ENCODE results near the gene SMIM44. TPM values are rescaled to one million over a fixed set of nuclear protein-coding genes. Genes with fewer than 3 reads are reported as not detected.

The SMIM44 gene
- total and polyA plus RNA-seq, 2 donors (not counting 1 experiment from before 2014, with no cell fraction given) = not detected

DNA sequence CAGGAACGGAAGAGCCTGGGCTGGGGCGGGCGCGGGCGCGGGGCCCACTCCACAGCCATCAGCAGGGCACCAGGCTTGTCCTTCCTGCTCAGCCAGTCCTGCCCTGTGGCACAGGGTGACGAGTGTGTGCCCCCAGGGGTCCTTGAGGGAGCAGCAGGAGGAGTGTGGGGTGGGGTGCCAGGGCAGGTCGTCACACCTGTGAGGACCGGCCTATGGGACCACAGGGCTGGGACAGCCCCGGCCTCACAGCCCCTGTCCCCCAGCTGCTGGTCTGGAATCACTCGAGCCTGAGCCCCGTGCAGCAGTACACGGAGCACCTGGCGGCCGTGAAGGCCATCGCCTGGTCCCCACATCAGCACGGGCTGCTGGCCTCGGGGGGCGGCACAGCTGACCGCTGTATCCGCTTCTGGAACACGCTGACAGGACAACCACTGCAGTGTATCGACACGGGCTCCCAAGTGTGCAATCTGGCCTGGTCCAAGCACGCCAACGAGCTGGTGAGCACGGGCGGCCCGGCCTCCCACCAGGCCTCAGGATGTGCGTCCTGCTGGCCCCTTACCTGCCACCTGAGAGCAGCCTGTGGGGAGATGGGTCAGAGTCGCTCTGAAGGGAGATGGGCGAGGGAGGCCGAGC is 49.0 kb upstream of the SMIM44 start:
- no peak overlapping the region for H2AFZ ChIP-seq (ENCODE audit: insufficient read depth, low read depth, low read length, poor library complexity, severe bottlenecking)
- H3K4me3 ChIP-seq (ENCODE audit: control extremely low read depth in 1 of 5, extremely low read depth in 1 of 5, insufficient read depth in 1 of 5, low read depth in 2 of 5, low read length in 4 of 5) = no peak overlapping the region
- H3K9me3 ChIP-seq (ENCODE audit: control extremely low read depth in 1 of 3, control insufficient read depth in 2 of 3, insufficient read depth in 1 of 3, low read length in 2 of 3) = no peaks in the 10 kb centered on the region
- TF ChIP-seq, protein P1, sequence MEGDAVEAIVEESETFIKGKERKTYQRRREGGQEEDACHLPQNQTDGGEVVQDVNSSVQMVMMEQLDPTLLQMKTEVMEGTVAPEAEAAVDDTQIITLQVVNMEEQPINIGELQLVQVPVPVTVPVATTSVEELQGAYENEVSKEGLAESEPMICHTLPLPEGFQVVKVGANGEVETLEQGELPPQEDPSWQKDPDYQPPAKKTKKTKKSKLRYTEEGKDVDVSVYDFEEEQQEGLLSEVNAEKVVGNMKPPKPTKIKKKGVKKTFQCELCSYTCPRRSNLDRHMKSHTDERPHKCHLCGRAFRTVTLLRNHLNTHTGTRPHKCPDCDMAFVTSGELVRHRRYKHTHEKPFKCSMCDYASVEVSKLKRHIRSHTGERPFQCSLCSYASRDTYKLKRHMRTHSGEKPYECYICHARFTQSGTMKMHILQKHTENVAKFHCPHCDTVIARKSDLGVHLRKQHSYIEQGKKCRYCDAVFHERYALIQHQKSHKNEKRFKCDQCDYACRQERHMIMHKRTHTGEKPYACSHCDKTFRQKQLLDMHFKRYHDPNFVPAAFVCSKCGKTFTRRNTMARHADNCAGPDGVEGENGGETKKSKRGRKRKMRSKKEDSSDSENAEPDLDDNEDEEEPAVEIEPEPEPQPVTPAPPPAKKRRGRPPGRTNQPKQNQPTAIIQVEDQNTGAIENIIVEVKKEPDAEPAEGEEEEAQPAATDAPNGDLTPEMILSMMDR (IDR thresholded peaks at IDR 0.05) = no peak
- no peak for TF ChIP-seq EZH2 (IDR thresholded peaks at IDR 0.05; ENCODE audit: borderline replicate concordance, insufficient read depth, low read depth, low read length, poor library complexity, severe bottlenecking)
- H4K20me1 ChIP-seq (ENCODE audit: control insufficient read depth, insufficient read depth, low read length, poor library complexity, severe bottlenecking) = peaks cover 30% of the 10 kb centered on the region
- intact Hi-C loops (cut with micrococcal nuclease) = no loop called here
- no peaks in the 10 kb centered on the region for H3K27me3 ChIP-seq (replicated peaks in 1 of 4; ENCODE audit: control extremely low read depth in 1 of 4, control insufficient read depth in 3 of 4, insufficient read depth in 4 of 4, low read length in 3 of 4)
- H3K4me1 ChIP-seq (ENCODE audit: control insufficient read depth in 2 of 2, insufficient read depth in 2 of 2, low read length in 2 of 2) = no peaks in the 10 kb centered on the region
- no peak for ATAC-seq (ENCODE audit: low read depth)
- H3K36me3 ChIP-seq (replicated peaks in 1 of 2; ENCODE audit: control extremely low read depth in 1 of 2, control insufficient read depth in 1 of 2, extremely low read depth in 1 of 2, insufficient read depth in 2 of 2, low read length in 1 of 2) = peaks cover 0 to 54% of the 10 kb centered on the region in 2 experiments
- no peak overlapping the region for H3K9ac ChIP-seq (ENCODE audit: low read length)
- H3K27ac ChIP-seq (ENCODE audit: low read length in 2 of 2) = no peak overlapping the region
- ChIA-PET CTCF (no interaction called here), POLR2A (no interaction called here)
- H3K4me2 ChIP-seq (replicated peaks; ENCODE audit: low read depth, low read length, poor library complexity, severe bottlenecking) = no peak overlapping the region
- H3K4me1 Mint-ChIP-seq = no peaks in the 10 kb centered on the region
- H3K9me3 Mint-ChIP-seq (ENCODE audit: insufficient read depth) = no peaks in the 10 kb centered on the region
- DNase-seq = no peak
- H3K4me3 Mint-ChIP-seq = no peak overlapping the region
- H3K27me3 Mint-ChIP-seq = no peaks in the 10 kb centered on the region
- WGBS (ENCODE audit: insufficient coverage) = 98% methylated on average over 33 of the region's 33 CpGs
- peaks cover 12% of the 10 kb centered on the region for H3K79me2 ChIP-seq (ENCODE audit: control insufficient read depth, insufficient read depth, low read length)
- H3K27ac Mint-ChIP-seq = no peak overlapping the region

DNA sequence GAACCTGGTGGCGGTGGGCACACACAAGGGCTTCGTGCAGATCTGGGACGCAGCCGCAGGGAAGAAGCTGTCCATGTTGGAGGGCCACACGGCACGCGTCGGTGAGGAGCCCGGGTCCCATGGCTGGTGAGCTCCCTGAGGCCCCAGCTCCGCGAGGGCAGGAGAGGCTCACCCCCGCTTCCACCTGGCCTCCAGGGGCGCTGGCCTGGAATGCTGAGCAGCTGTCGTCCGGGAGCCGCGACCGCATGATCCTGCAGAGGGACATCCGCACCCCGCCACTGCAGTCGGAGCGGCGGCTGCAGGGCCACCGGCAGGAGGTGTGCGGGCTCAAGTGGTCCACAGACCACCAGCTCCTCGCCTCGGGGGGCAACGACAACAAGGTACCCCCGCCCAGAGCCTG is 48.5 kb upstream of the SMIM44 start:
- ChIA-PET CTCF (no interaction called here), POLR2A (no interaction called here)
- no peak for DNase-seq
- Mint-ChIP-seq H3K4me3 (no peak overlapping the region), H3K9me3 (ENCODE audit: insufficient read depth) (no peaks in the 10 kb centered on the region), H3K4me1 (no peaks in the 10 kb centered on the region), H3K27me3 (no peaks in the 10 kb centered on the region), H3K27ac (no peak overlapping the region)
- no peak for TF ChIP-seq EZH2 (IDR thresholded peaks at IDR 0.05; ENCODE audit: borderline replicate concordance, insufficient read depth, low read depth, low read length, poor library complexity, severe bottlenecking)
- TF ChIP-seq, protein P1 (IDR thresholded peaks at IDR 0.05) = no peak
- H2AFZ ChIP-seq (ENCODE audit: insufficient read depth, low read depth, low read length, poor library complexity, severe bottlenecking) = no peak overlapping the region
- no peak for ATAC-seq (ENCODE audit: low read depth)
- H3K79me2 ChIP-seq (ENCODE audit: control insufficient read depth, insufficient read depth, low read length) = peaks cover 15% of the 10 kb centered on the region
- intact Hi-C loops (cut with micrococcal nuclease) = no loop called here
- no peak overlapping the region for H3K4me3 ChIP-seq (ENCODE audit: control extremely low read depth in 1 of 5, extremely low read depth in 1 of 5, insufficient read depth in 1 of 5, low read depth in 2 of 5, low read length in 4 of 5)
- H4K20me1 ChIP-seq (ENCODE audit: control insufficient read depth, insufficient read depth, low read length, poor library complexity, severe bottlenecking) = peaks cover 35% of the 10 kb centered on the region
- H3K27me3 ChIP-seq (replicated peaks in 1 of 4; ENCODE audit: control extremely low read depth in 1 of 4, control insufficient read depth in 3 of 4, insufficient read depth in 4 of 4, low read length in 3 of 4) = no peaks in the 10 kb centered on the region
- H3K36me3 ChIP-seq (replicated peaks in 1 of 2; ENCODE audit: control extremely low read depth in 1 of 2, control insufficient read depth in 1 of 2, extremely low read depth in 1 of 2, insufficient read depth in 2 of 2, low read length in 1 of 2) = peaks cover 0 to 60% of the 10 kb centered on the region in 2 experiments
- H3K4me2 ChIP-seq (replicated peaks; ENCODE audit: low read depth, low read length, poor library complexity, severe bottlenecking) = no peak overlapping the region
- H3K9ac ChIP-seq (ENCODE audit: low read length) = no peak overlapping the region
- no peaks in the 10 kb centered on the region for H3K9me3 ChIP-seq (ENCODE audit: control extremely low read depth in 1 of 3, control insufficient read depth in 2 of 3, insufficient read depth in 1 of 3, low read length in 2 of 3)
- no peak overlapping the region for H3K27ac ChIP-seq (ENCODE audit: low read length in 2 of 2)
- 98% methylated on average over 29 of the region's 29 CpGs for WGBS (ENCODE audit: insufficient coverage)
- H3K4me1 ChIP-seq (ENCODE audit: control insufficient read depth in 2 of 2, insufficient read depth in 2 of 2, low read length in 2 of 2) = no peaks in the 10 kb centered on the region

Data from B cell (primary cell).